Esophagus squamous epithelium (tissue), 5 donors: ENCODE measurements around the gene DNM3. TPM values are rescaled to one million over a fixed set of nuclear protein-coding genes. Genes with fewer than 3 reads are reported as not detected.

Experiments used
- DNase-seq: peaks from one replicate; lab custom pipeline; 2025; lab: John Stamatoyannopoulos, UW
- H3K27ac ChIP-seq, 4 donors: fragments of 200-600 bp; sonication (generic); one replicate each; pipeline ENCODE4 v1.5.1; 2016 to 2019; ENCODE audit warnings: mild to moderate bottlenecking in 1 of 4
- H3K27me3 ChIP-seq, 4 donors: fragments of 200-600 bp; sonication (generic); 1 replicate in 3 of 4; 2 replicates in 1 of 4; pipeline versions ENCODE4 v1.5.1 to v1.6.0; 2017 to 2021; ENCODE audit warnings: antibody characterized with exemption in 1 of 4
- H3K36me3 ChIP-seq, 3 donors: fragments of 200-600 bp; sonication (generic); one replicate each; pipeline ENCODE4 v1.5.1; 2016 to 2019
- H3K4me1 ChIP-seq, 3 donors: fragments of 200-600 bp; sonication (generic); one replicate each; pipeline ENCODE4 v1.5.1; 2017 to 2019
- H3K4me3 ChIP-seq, 4 donors: fragments of 200-600 bp; sonication (generic); 1 replicate in 3 of 4; 2 replicates in 1 of 4; pipeline ENCODE4 v1.5.1; 2016 to 2019; ENCODE audit warnings: mild to moderate bottlenecking in 2 of 4, moderate library complexity in 1 of 4
- H3K9me3 ChIP-seq, 3 donors: fragments of 200-600 bp; sonication (generic); one replicate each; pipeline ENCODE4 v1.5.1; 2016 to 2019
- CTCF ChIP-seq, 6 experiments: fragments of 450-650 bp in 4 of 6; fragments of 200-600 bp in 2 of 6; sonication (generic) in 2 of 6; IDR thresholded peaks; one replicate each; pipeline ENCODE4 v1.5.1; 2016 to 2019; ENCODE audit warnings: antibody characterized with exemption in 6 of 6, mild to moderate bottlenecking in 4 of 6, moderate library complexity in 4 of 6
- POLR2A ChIP-seq, 4 donors: fragments of 450-650 bp; IDR thresholded peaks; one replicate each; pipeline ENCODE4 v1.6.1; 2017; ENCODE audit warnings: antibody characterized with exemption in 4 of 4, mild to moderate bottlenecking in 4 of 4, moderate library complexity in 3 of 4
- WGBS, 2 donors: methylation state at CpG; one replicate each; pipeline ENCODE4 v1.1.5; 2018; 5-methylcytosine and 5-hydroxymethylcytosine counted together
- intact Hi-C: fragments of 100-400 bp; cut with DNase I; formaldehyde crosslinking; loops from one replicate; pipeline ENCODE4 v1.15.0; 2022
- total RNA-seq, 4 donors: library from RNA; depleted of rRNA; stranded (reverse); fragments of >200 nt; gene quantifications; one replicate each; pipeline ENCODE4 v1.1.0, GENCODE V29; 2016
- donor health status: DM: yes; HTN: yes; CAD: no.

The DNM3 gene
- total RNA-seq, 4 donors from 2014 or later, result 0.91 to 3.2 (median 1.8) TPM

- H3K27me3 ChIP-seq, result no peaks in the 10 kb centered on the region
- no peak for DNase-seq
- peak overlapping the region in 2 of 4 donors; percentile 34 to 38 for H3K27ac ChIP-seq
- H3K4me3 ChIP-seq, result no peak overlapping the region
- 93 to 96% methylated on average over 1 of the region's 1 CpG for WGBS, 2 donors
- H3K4me1 ChIP-seq, result no peaks in the 10 kb centered on the region
- H3K36me3 ChIP-seq, result no peaks in the 10 kb centered on the region
- H3K9me3 ChIP-seq, result no peaks in the 10 kb centered on the region
- intact Hi-C loops, result no loop called here
- no peak for TF ChIP-seq POLR2A (IDR thresholded peaks at IDR 0.05)
- TF ChIP-seq CTCF (IDR thresholded peaks at IDR 0.05), result no peak
These were observed 436.7 kb downstream of the DNM3 start for GRCh38 chr1:172277989-172278388.

- Histone ChIP-seq H3K36me3 (no peaks in the 10 kb centered on the region), H3K27ac (peak overlapping the region in 3 of 4 donors; percentile 31 to 38 (median 34)), H3K9me3 (no peaks in the 10 kb centered on the region), H3K4me3 (no peak overlapping the region), H3K27me3 (no peaks in the 10 kb centered on the region), H3K4me1 (no peaks in the 10 kb centered on the region)
- no peak for DNase-seq
- intact Hi-C loops, result no loop called here
- TF ChIP-seq POLR2A (IDR thresholded peaks at IDR 0.05), result no peak
- TF ChIP-seq CTCF (IDR thresholded peaks at IDR 0.05), result no peak
- 47 to 50% methylated on average over 1 of the region's 1 CpG for WGBS, 2 donors
These were observed 437.2 kb downstream of the DNM3 start for GRCh38 chr1:172278478-172278877.

- WGBS, 2 donors, result 79 to 87% methylated on average over 4 of the region's 4 CpGs
These were observed 438.8 kb downstream of the DNM3 start for GRCh38 chr1:172279939-172280636.

GRCh38 chr1:172283766-172284165 is 442.5 kb downstream of the DNM3 start:
- peaks cover 0 to 18% (median 3%) of the 10 kb centered on the region in 3 donors for H3K4me1 ChIP-seq
- H3K4me3 ChIP-seq, result no peak overlapping the region
- no peaks in the 10 kb centered on the region for H3K27me3 ChIP-seq
- DNase-seq, result no peak
- no peak for TF ChIP-seq POLR2A (IDR thresholded peaks at IDR 0.05)
- no peak for TF ChIP-seq CTCF (IDR thresholded peaks at IDR 0.05)
- intact Hi-C loops, result loop anchor here (10.0 kb wide), 1 partner anchor 111 kb away; no protein-coding TSS in a partner anchor
- H3K27ac ChIP-seq, result no peak overlapping the region
- H3K9me3 ChIP-seq, result no peaks in the 10 kb centered on the region
- WGBS, 2 donors, result 73 to 74% methylated on average over 2 of the region's 2 CpGs
- no peaks in the 10 kb centered on the region for H3K36me3 ChIP-seq

More at GRCh38 chr1:172279939-172280636, 438.8 kb downstream of the DNM3 start:
- H3K4me1 ChIP-seq, result no peaks in the 10 kb centered on the region
- DNase-seq, result no peak
- H3K36me3 ChIP-seq, result no peaks in the 10 kb centered on the region
- H3K4me3 ChIP-seq, result no peak overlapping the region
- intact Hi-C loops, result loop anchor here (10.0 kb wide), 1 partner anchor 115 kb away; no protein-coding TSS in a partner anchor
- TF ChIP-seq CTCF (IDR thresholded peaks at IDR 0.05) (no peak), POLR2A (IDR thresholded peaks at IDR 0.05) (no peak)
- H3K27ac ChIP-seq, result no peak overlapping the region
- H3K9me3 ChIP-seq, result no peaks in the 10 kb centered on the region
- no peaks in the 10 kb centered on the region for H3K27me3 ChIP-seq

GRCh38 chr1:172286629-172287076 is 445.4 kb downstream of the DNM3 start:
- H3K4me1 ChIP-seq, result peaks cover 0 to 18% (median 3%) of the 10 kb centered on the region in 3 donors
- H3K4me3 ChIP-seq, result no peak overlapping the region
- peak overlapping the region in 2 of 4 donors; percentile 11 to 64 for H3K27ac ChIP-seq
- DNase-seq, result no peak
- H3K36me3 ChIP-seq, result no peaks in the 10 kb centered on the region
- 62 to 66% methylated on average over 2 of the region's 2 CpGs for WGBS, 2 donors
- H3K27me3 ChIP-seq, result no peaks in the 10 kb centered on the region
- TF ChIP-seq CTCF (IDR thresholded peaks at IDR 0.05) (no peak), POLR2A (IDR thresholded peaks at IDR 0.05) (no peak)
- H3K9me3 ChIP-seq, result no peaks in the 10 kb centered on the region
- intact Hi-C loops, result loop anchor here (10.0 kb wide), 1 partner anchor 108 kb away; no protein-coding TSS in a partner anchor
